CD4-positive, alpha-beta T cell treated with Interleukin-4 for 4 hours (primary cell): ENCODE results near the gene MCM3AP.

Source experiments
- DNase-seq: peaks from one replicate; pipeline ENCODE4 v3.0.0-alpha.2; 2020

The MCM3AP gene

DNA sequence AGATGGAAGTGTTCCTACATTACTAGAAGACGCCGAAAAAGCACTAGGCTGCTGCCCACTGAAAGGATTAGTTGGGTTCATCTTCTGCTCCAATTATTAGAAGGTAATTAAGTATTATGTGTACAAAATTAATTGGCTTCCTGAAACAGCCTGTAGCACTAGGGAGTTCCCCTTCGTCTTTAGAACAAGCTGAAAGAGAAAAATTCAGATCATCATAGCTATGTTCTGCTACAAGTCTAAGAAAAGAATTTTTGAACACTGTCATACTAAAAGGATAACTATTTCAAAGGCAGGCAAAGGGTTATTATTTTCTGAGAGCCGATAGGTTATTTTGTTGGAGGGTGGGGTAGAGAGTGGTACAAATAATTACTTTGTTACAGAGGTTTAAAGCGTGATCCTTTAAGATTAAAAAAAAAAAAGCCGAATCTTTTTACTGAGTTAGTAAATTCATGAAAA, at the start of gene MCM3AP:
Gene MCM3AP (minus strand): TSS at position 406 of the 456 bp plus-strand sequence. CDS start 325 bp downstream, at position 81.
- no peak for DNase-seq

GRCh38 chr21:46334351-46335140, 49.1 kb upstream of the MCM3AP start:
- no peak for DNase-seq

GRCh38 chr21:46329796-46330195, 44.4 kb upstream of the MCM3AP start:
- no peak for DNase-seq

- no peak for DNase-seq
These were observed 42.7 kb upstream of the MCM3AP start for GRCh38 chr21:46328151-46328550.

GRCh38 chr21:46327711-46328110, 42.3 kb upstream of the MCM3AP start:
- DNase-seq = no peak

- no peak for DNase-seq
These were observed 40.8 kb upstream of the MCM3AP start for GRCh38 chr21:46326110-46326703.

GRCh38 chr21:46325073-46325912, 39.9 kb upstream of the MCM3AP start:
- peak; percentile 16 for DNase-seq

GRCh38 chr21:46324390-46325072, 39.1 kb upstream of the MCM3AP start:
- peak; percentile 75 for DNase-seq

GRCh38 chr21:46323710-46324389, 38.4 kb upstream of the MCM3AP start, which contains the start of the genes C21orf58 and PCNT:
TSS of gene C21orf58 (minus strand) at chr21:46323870. CDS start at chr21:46322738, 1,132 bp downstream.
TSS of gene PCNT (plus strand) at chr21:46324156. CDS start at chr21:46324229, 73 bp downstream.
- DNase-seq = peak; percentile 98

- no peak for DNase-seq
These were observed 37.9 kb upstream of the MCM3AP start for GRCh38 chr21:46323227-46323709.

GRCh38 chr21:46322351-46323226, 37.2 kb upstream of the MCM3AP start:
- DNase-seq = no peak

GRCh38 chr21:46320331-46320801, 35.0 kb upstream of the MCM3AP start:
- no peak for DNase-seq

DNA sequence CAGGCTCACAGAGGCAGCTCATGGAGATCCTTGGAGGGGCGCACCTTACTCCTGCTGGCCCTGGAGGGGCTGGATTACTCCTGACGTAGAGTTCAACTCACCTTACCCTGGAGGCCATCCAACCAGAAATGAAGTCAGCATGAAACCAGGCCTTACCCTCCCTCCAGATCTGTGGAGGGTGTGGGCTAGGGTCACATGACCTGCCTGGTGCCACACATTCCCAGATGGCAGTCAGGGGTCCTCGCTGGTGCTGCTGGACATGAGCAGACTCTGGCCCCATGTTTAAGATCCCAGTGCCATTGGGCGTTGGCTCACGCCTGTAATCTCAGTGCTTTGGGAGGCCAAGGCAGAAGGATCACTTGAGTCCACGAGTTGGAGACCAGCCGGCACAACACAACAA, 33.8 kb upstream of the MCM3AP start:
- DNase-seq = no peak

GRCh38 chr21:46318464-46318845, 33.0 kb upstream of the MCM3AP start:
- DNase-seq = no peak

DNA sequence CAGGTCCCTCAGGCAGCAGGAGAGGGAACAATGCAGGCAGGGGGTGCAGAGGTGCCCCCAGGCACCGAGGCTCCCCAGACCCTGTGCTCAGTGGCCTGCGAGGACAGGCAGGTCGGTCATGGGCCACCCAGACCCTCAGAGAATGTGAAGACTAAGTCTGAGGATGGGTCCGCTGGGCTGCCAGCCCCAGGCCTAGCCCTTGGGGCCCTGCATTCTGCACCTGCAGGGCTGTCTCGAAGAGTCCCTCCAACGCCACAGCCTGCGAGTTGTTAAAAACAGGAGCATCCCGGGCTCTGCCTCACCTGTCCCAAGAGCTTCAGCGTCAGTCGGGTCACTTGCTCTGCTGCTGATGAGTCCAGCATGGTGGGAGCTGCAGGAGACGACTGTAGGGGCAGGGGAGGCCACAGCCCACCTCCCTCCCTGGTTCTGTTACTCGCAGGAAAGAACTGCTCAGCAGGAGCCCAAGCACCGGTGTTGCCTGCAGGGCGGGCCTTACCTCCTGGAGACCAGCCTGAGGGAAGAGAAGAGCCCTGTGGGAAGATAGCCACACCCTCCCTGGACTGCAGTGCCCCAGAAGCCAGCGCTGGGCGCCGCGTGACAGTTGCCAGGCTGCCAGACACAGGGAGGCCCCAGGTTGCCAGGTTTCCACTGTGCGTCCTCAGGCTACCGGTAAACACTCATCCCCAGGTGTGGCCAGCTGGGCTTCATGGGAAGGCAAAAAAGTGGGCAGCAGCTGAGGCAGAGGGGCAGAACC, 32.5 kb upstream of the MCM3AP start:
- DNase-seq = no peak

GRCh38 chr21:46316708-46317324, 31.4 kb upstream of the MCM3AP start:
- no peak for DNase-seq

DNA sequence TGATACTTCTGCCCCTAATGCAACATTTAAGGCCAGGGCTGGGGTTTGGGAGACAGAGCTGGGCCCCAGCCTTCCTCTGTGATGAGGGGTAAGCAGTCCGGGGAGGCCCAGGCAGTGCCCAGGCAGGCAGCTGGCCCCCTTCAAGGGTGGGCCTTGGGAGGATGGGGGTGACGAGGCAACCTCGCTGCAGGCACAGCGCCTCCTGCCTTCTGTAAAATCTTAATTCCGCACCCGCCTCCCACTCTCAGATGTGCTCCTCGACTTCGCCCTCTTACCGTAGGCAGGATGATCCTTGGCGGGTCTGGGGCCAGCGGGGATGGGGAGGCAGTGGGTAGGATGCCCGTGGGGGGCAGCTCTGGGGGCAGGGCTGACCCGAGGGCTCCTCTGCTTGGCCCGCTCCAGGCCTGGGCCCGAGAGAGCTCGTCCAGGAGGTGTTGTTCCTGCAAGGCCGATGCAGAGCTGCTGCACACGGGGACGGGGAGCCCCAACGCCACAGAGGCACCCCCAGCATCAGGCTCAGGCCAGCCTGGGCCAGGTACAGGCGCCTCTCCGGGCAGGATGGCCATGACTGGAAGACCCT, 29.1 kb upstream of the MCM3AP start:
- no peak for DNase-seq

- no peak for DNase-seq
These were observed 27.5 kb upstream of the MCM3AP start for GRCh38 chr21:46312949-46313348.

DNA sequence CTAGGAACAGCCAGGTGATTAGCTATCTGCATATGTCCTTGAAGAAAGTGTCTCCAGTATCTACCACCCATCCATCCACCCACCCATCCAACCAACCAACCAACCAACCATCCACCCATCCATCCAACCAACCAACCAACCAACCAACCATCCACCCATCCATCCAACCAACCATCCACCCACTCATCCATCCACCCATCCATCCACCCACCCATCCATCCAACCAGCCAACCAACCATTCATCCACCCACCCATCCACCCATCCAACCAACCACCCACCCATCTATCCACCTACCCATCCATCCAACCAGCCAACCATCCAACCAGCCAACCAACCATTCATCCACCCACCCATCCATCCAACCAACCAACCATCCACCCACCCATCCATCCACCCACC, 26.2 kb upstream of the MCM3AP start:
- DNase-seq = no peak
